DMS 273 treated with DMSO at 0.1 percent for 48 hours (cell line): ENCODE results near the gene LYPD5.
"Not testable (repeated sequence)": the region's sequence is repeated elsewhere in the genome, so short reads cannot be mapped to it uniquely, and the experiment has no call there.

Experiments used
- DNase-seq: peaks from one replicate; lab custom pipeline; 2025; lab: John Stamatoyannopoulos, UW

LYPD5 gene

GRCh38 chr19:43802216-43802951 lies at the start of gene LYPD5:
LYPD5 (minus strand) TSS chr19:43802447; CDS start chr19:43802380, 67 bp downstream.
- no peak for DNase-seq

- no peak for DNase-seq
Measured at GRCh38 chr19:43848821-43849220, 46.6 kb upstream of the LYPD5 start.

GRCh38 chr19:43847884-43848283 lies 45.6 kb upstream of the LYPD5 start:
- no peak for DNase-seq

GRCh38 chr19:43847246-43847645 lies 45.0 kb upstream of the LYPD5 start:
- DNase-seq: no peak

GRCh38 chr19:43842007-43842406 lies 39.8 kb upstream of the LYPD5 start:
- DNase-seq: no peak

- no peak for DNase-seq
Measured at GRCh38 chr19:43839139-43839538, 36.9 kb upstream of the LYPD5 start.

GRCh38 chr19:43826787-43827754 lies 24.8 kb upstream of the LYPD5 start, which contains the start of gene ZNF283:
ZNF283 (plus strand) TSS chr19:43827321; CDS start chr19:43833505, 6,184 bp downstream.
- peak; percentile 56 for DNase-seq

GRCh38 chr19:43824572-43824971 lies 22.3 kb upstream of the LYPD5 start:
- not testable (repeated sequence) for DNase-seq

- DNase-seq: not testable (repeated sequence)
Measured at GRCh38 chr19:43823856-43824255, 21.6 kb upstream of the LYPD5 start.

- no peak for DNase-seq
Measured at GRCh38 chr19:43820884-43821215, 18.6 kb upstream of the LYPD5 start.

GRCh38 chr19:43820098-43820883 lies 18.0 kb upstream of the LYPD5 start:
- DNase-seq: no peak

GRCh38 chr19:43818500-43818899 lies 16.3 kb upstream of the LYPD5 start:
- DNase-seq: no peak

- not testable (repeated sequence) for DNase-seq
Measured at GRCh38 chr19:43817454-43817853, 15.2 kb upstream of the LYPD5 start.

- no peak for DNase-seq
Measured at GRCh38 chr19:43814663-43815352, 12.6 kb upstream of the LYPD5 start.

GRCh38 chr19:43812688-43813087 lies 10.4 kb upstream of the LYPD5 start:
- DNase-seq: no peak

GRCh38 chr19:43812259-43812658 lies 10.0 kb upstream of the LYPD5 start:
- no peak for DNase-seq

GRCh38 chr19:43811837-43812236 lies 9.6 kb upstream of the LYPD5 start:
- DNase-seq: no peak

- DNase-seq: no peak
Measured at GRCh38 chr19:43809762-43810696, 7.8 kb upstream of the LYPD5 start.

- DNase-seq: no peak
Measured at GRCh38 chr19:43807651-43808050, 5.4 kb upstream of the LYPD5 start.

GRCh38 chr19:43806848-43807247 lies 4.6 kb upstream of the LYPD5 start:
- DNase-seq: no peak
